ENCODE measurements around the gene DIP2B.
"Not testable (repeated sequence)": the region's sequence is repeated elsewhere in the genome, so short reads cannot be mapped to it uniquely, and the experiment has no call there.

DIP2B gene

GRCh38 chr12:50672158-50672557 is 167.4 kb downstream of the DIP2B start:
- no peak for DNase-seq (ENCODE audit: low read depth in 2 of 2, low spot score in 1 of 2)

GRCh38 chr12:50676756-50677155 is 172.0 kb downstream of the DIP2B start:
- DNase-seq (ENCODE audit: low read depth in 2 of 2, low spot score in 1 of 2), result no peak

- no peak for DNase-seq (ENCODE audit: low read depth in 2 of 2, low spot score in 1 of 2)
Observed at GRCh38 chr12:50677858-50678257, 173.1 kb downstream of the DIP2B start.

GRCh38 chr12:50678650-50679365 is 174.0 kb downstream of the DIP2B start:
- DNase-seq (ENCODE audit: low read depth in 2 of 2, low spot score in 1 of 2), result no peak

- DNase-seq (ENCODE audit: low read depth in 2 of 2, low spot score in 1 of 2), result no peak
Observed at GRCh38 chr12:50679612-50680011, 174.8 kb downstream of the DIP2B start.

GRCh38 chr12:50681064-50681463 is 176.3 kb downstream of the DIP2B start:
- DNase-seq (ENCODE audit: low read depth in 2 of 2, low spot score in 1 of 2), result not testable (repeated sequence)

GRCh38 chr12:50685641-50686040 is 180.9 kb downstream of the DIP2B start:
- no peak for DNase-seq (ENCODE audit: low read depth in 2 of 2, low spot score in 1 of 2)

- DNase-seq (ENCODE audit: low read depth in 2 of 2, low spot score in 1 of 2), result no peak
Observed at GRCh38 chr12:50686406-50686805, 181.6 kb downstream of the DIP2B start.

- no peak for DNase-seq (ENCODE audit: low read depth in 2 of 2, low spot score in 1 of 2)
Observed at GRCh38 chr12:50686976-50687375, 182.2 kb downstream of the DIP2B start.

- DNase-seq (ENCODE audit: low read depth in 2 of 2, low spot score in 1 of 2), result no peak
Observed at GRCh38 chr12:50689437-50689836, 184.7 kb downstream of the DIP2B start.

GRCh38 chr12:50690925-50691324 is 186.1 kb downstream of the DIP2B start:
- no peak for DNase-seq (ENCODE audit: low read depth in 2 of 2, low spot score in 1 of 2)

- DNase-seq (ENCODE audit: low read depth in 2 of 2, low spot score in 1 of 2), result no peak
Observed at GRCh38 chr12:50695961-50696360, 191.2 kb downstream of the DIP2B start.

GRCh38 chr12:50696931-50697330 is 192.1 kb downstream of the DIP2B start:
- DNase-seq (ENCODE audit: low read depth in 2 of 2, low spot score in 1 of 2), result no peak

- no peak for DNase-seq (ENCODE audit: low read depth in 2 of 2, low spot score in 1 of 2)
Observed at GRCh38 chr12:50699154-50699553, 194.4 kb downstream of the DIP2B start.

GRCh38 chr12:50699940-50700339 is 195.2 kb downstream of the DIP2B start:
- DNase-seq (ENCODE audit: low read depth in 2 of 2, low spot score in 1 of 2), result no peak

GRCh38 chr12:50706606-50707005 is 201.8 kb downstream of the DIP2B start:
- no peak for DNase-seq (ENCODE audit: low read depth in 2 of 2, low spot score in 1 of 2)

GRCh38 chr12:50707396-50707795 is 202.6 kb downstream of the DIP2B start:
- DNase-seq (ENCODE audit: low read depth in 2 of 2, low spot score in 1 of 2), result no peak

- DNase-seq (ENCODE audit: low read depth in 2 of 2, low spot score in 1 of 2), result no peak
Observed at GRCh38 chr12:50708631-50709030, 203.8 kb downstream of the DIP2B start.

GRCh38 chr12:50711121-50711520 is 206.3 kb downstream of the DIP2B start:
- DNase-seq (ENCODE audit: low read depth in 2 of 2, low spot score in 1 of 2), result no peak

GRCh38 chr12:50715174-50715573 is 210.4 kb downstream of the DIP2B start:
- no peak for DNase-seq (ENCODE audit: low read depth in 2 of 2, low spot score in 1 of 2)

GRCh38 chr12:50718760-50719159 is 214.0 kb downstream of the DIP2B start:
- no peak for DNase-seq (ENCODE audit: low read depth in 2 of 2, low spot score in 1 of 2)

- no peak for DNase-seq (ENCODE audit: low read depth in 2 of 2, low spot score in 1 of 2)
Observed at GRCh38 chr12:50720085-50720484, 215.3 kb downstream of the DIP2B start.

- no peak for DNase-seq (ENCODE audit: low read depth in 2 of 2, low spot score in 1 of 2)
Observed at GRCh38 chr12:50720501-50720900, 215.7 kb downstream of the DIP2B start.
